Measurements from ENCODE around the gene TLK1. TPM values are rescaled to one million over a fixed set of nuclear protein-coding genes. Genes with fewer than 3 reads are reported as not detected.

The TLK1 gene
- total and polyA plus RNA-seq, 10 of the 15 experiments (the other 5 are each of a cell fraction or from before 2014, with no cell fraction given): 25.1 to 126 (median 57.3) TPM

DNA sequence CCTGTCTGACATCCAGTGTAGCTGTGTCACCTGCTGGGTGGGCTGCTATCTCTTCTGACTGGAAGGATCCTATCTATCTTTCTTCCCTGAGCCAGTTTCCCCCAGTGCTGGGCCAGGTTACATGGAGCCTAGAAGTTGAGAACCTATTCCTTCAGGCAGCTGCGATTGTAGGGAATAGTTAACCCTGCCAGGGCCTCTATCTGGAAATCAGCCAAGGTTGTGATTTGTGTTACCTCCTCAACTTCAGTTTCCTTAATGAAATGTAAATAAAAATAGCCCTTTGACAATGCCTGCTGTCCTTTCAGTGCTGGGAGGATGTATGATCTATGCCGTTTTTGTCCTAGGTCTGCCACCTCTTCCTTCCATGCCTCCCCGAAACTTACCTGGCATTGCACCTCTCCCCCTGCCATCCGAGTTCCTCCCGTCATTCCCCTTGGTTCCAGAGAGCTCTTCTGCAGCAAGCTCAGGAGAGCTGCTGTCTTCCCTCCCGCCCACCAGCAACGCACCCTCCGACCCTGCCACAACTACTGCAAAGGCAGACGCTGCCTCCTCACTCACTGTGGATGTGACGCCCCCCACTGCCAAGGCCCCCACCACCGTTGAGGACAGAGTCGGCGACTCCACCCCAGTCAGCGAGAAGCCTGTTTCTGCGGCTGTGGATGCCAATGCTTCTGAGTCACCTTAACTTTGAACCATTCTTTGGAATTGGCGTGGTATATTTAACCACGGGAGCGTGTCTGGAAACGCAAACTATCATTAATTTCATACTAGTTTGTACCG, 195.1 kb downstream of the TLK1 start:
- Histone ChIP-seq H3K36me3 (ENCODE audit: control insufficient read depth in 2 of 2, insufficient read depth in 2 of 2, low read length in 1 of 2) (peaks cover 16 to 44% of the 10 kb centered on the region in 2 experiments), H3K27ac (ENCODE audit: control insufficient read depth, insufficient read depth) (no peak overlapping the region), H3K9me3 (replicated peaks; ENCODE audit: control insufficient read depth, insufficient read depth, low read length) (no peaks in the 10 kb centered on the region), H3K9ac (ENCODE audit: control insufficient read depth, insufficient read depth, low read length) (no peak overlapping the region), H3K4me2 (ENCODE audit: control insufficient read depth, insufficient read depth) (no peak overlapping the region), H3K4me1 (ENCODE audit: control insufficient read depth, insufficient read depth, low read length) (no peaks in the 10 kb centered on the region), H3K27me3 (replicated peaks in 1 of 2; ENCODE audit: control insufficient read depth in 2 of 2, insufficient read depth in 2 of 2, low read length in 1 of 2) (no peaks in the 10 kb centered on the region), H2AFZ (ENCODE audit: control insufficient read depth, low read depth, low read length) (no peak overlapping the region), H4K20me1 (ENCODE audit: control insufficient read depth, insufficient read depth) (no peaks in the 10 kb centered on the region), H3K79me2 (ENCODE audit: control insufficient read depth, insufficient read depth, low read length) (no peaks in the 10 kb centered on the region), H3K4me3 (no peak overlapping the region)
- TF ChIP-seq TCF7 (IDR thresholded peaks at IDR 0.05; ENCODE audit: borderline replicate concordance) (no peak), BCL3 (IDR thresholded peaks at IDR 0.05; ENCODE audit: borderline replicate concordance, insufficient read depth, low read depth, low read length, poor library complexity, severe bottlenecking) (no peak), ATF7 (IDR thresholded peaks at IDR 0.05; ENCODE audit: low read depth) (no peak), NFXL1 (IDR thresholded peaks at IDR 0.05; ENCODE audit: borderline replicate concordance) (no peak), ZZZ3 (IDR thresholded peaks at IDR 0.05; ENCODE audit: control insufficient read depth, insufficient read length, low read depth) (no peak), EZH2 (IDR thresholded peaks at IDR 0.05; ENCODE audit: borderline replicate concordance, control insufficient read depth, low read depth, low read length) (no peak), POU2F2 (IDR thresholded peaks at IDR 0.05; ENCODE audit: borderline replicate concordance, low read depth, low read length) (no peak)
- TF ChIP-seq, protein P1, sequence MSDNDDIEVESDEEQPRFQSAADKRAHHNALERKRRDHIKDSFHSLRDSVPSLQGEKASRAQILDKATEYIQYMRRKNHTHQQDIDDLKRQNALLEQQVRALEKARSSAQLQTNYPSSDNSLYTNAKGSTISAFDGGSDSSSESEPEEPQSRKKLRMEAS (IDR thresholded peaks at IDR 0.05; ENCODE audit: low read depth, low read length): no peak
- TF ChIP-seq, protein P2, sequence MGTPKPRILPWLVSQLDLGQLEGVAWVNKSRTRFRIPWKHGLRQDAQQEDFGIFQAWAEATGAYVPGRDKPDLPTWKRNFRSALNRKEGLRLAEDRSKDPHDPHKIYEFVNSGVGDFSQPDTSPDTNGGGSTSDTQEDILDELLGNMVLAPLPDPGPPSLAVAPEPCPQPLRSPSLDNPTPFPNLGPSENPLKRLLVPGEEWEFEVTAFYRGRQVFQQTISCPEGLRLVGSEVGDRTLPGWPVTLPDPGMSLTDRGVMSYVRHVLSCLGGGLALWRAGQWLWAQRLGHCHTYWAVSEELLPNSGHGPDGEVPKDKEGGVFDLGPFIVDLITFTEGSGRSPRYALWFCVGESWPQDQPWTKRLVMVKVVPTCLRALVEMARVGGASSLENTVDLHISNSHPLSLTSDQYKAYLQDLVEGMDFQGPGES (IDR thresholded peaks at IDR 0.05): no peak
- TF ChIP-seq, protein P3, sequence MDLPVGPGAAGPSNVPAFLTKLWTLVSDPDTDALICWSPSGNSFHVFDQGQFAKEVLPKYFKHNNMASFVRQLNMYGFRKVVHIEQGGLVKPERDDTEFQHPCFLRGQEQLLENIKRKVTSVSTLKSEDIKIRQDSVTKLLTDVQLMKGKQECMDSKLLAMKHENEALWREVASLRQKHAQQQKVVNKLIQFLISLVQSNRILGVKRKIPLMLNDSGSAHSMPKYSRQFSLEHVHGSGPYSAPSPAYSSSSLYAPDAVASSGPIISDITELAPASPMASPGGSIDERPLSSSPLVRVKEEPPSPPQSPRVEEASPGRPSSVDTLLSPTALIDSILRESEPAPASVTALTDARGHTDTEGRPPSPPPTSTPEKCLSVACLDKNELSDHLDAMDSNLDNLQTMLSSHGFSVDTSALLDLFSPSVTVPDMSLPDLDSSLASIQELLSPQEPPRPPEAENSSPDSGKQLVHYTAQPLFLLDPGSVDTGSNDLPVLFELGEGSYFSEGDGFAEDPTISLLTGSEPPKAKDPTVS (IDR thresholded peaks at IDR 0.05; ENCODE audit: low read depth, low read length): no peak
- FAIRE-seq (no peak), ATAC-seq (no peak), DNase-seq (ENCODE audit: low read depth, low spot score) (no peak)
- ChIA-PET POLR2A (no interaction called here), SMC1A (ENCODE audit: uncharacterized antibody, unreplicated experiment) (interaction anchor here (0.5 to 1.1 kb wide), 2 partner anchors 19 to 1154 kb away, joined by 3 read pairs; no protein-coding TSS in a partner anchor), CTCF (no interaction called here), RAD21 (ENCODE audit: unreplicated experiment) (no interaction called here)
- 92% methylated on average over 20 of the region's 20 CpGs for WGBS (ENCODE audit: insufficient coverage, insufficient replicate concordance, low lambda C conversion rate, missing lambda C conversion rate)
- BruUV-seq (replicated peaks): no TSS peak
- in situ Hi-C loops (cut with MboI) (loop anchor here (25.0 kb wide), 1 partner anchor 472 kb away; the partner anchor contains the start of genes DCAF17 and METTL8), intact Hi-C loops (cut with micrococcal nuclease; ENCODE audit: unreplicated experiment) (no loop called here)
